Smooth muscle cell (in vitro differentiated cells): ENCODE measurements around the gene DIMT1. TPM values are rescaled to one million over a fixed set of nuclear protein-coding genes. Genes with fewer than 3 reads are reported as not detected.

Experiments used
- DNase-seq: peaks from one replicate; lab custom pipeline; 2025; ENCODE audit not compliant: unreplicated experiment; lab: John Stamatoyannopoulos, UW
- H2AFZ ChIP-seq: fragments of 200-600 bp; sonication (generic); 2 replicates; pipeline ENCODE4 v1.6.0; 2016; ENCODE audit warnings: antibody characterized with exemption, low read depth, mild to moderate bottlenecking
- H3F3A ChIP-seq: fragments of 200-600 bp; sonication (generic); 2 replicates; pipeline ENCODE4 v1.6.0; 2017; ENCODE audit warnings: antibody characterized with exemption, low read depth
- H3K27ac ChIP-seq: fragments of 200-600 bp; sonication (generic); 2 replicates; pipeline ENCODE4 v1.5.1; 2016; ENCODE audit warnings: low read depth, mild to moderate bottlenecking
- H3K27me3 ChIP-seq: fragments of 200-600 bp; sonication (generic); 2 replicates; pipeline ENCODE4 v1.6.1; 2016; ENCODE audit warnings: low read depth, mild to moderate bottlenecking
- H3K36me3 ChIP-seq: fragments of 200-600 bp; sonication (generic); 2 replicates; pipeline ENCODE4 v1.5.1; 2016; ENCODE audit warnings: low read depth
- H3K4me1 ChIP-seq: fragments of 200-600 bp; sonication (generic); 2 replicates; pipeline ENCODE4 v1.5.1; 2016; ENCODE audit warnings: low read depth
- H3K4me2 ChIP-seq: fragments of 200-600 bp; sonication (generic); 2 replicates; pipeline ENCODE4 v1.6.0; 2016; ENCODE audit warnings: mild to moderate bottlenecking
- H3K4me3 ChIP-seq: fragments of 200-600 bp; sonication (generic); 2 replicates; pipeline ENCODE4 v1.5.1; 2016; ENCODE audit warnings: mild to moderate bottlenecking
- H3K79me2 ChIP-seq: fragments of 200-600 bp; sonication (generic); 2 replicates; pipeline ENCODE4 v1.6.0; 2016; ENCODE audit warnings: low read depth, mild to moderate bottlenecking
- H3K9ac ChIP-seq: fragments of 200-600 bp; sonication (generic); 2 replicates; pipeline ENCODE4 v1.6.0; 2016; ENCODE audit warnings: low read depth
- H3K9me3 ChIP-seq: fragments of 200-600 bp; sonication (generic); replicated peaks from 2 replicates; pipeline ENCODE4 v1.5.1; 2016; ENCODE audit warnings: low read depth
- H4K20me1 ChIP-seq: fragments of 200-600 bp; sonication (generic); 2 replicates; pipeline ENCODE4 v1.6.0; 2016; ENCODE audit warnings: low read depth
- CTCF ChIP-seq: fragments of 200-600 bp; sonication (generic); IDR thresholded peaks from 2 replicates; pipeline ENCODE4 v1.5.1; 2017; ENCODE audit warnings: borderline replicate concordance, mild to moderate bottlenecking, antibody characterized with exemption; ENCODE audit not compliant: insufficient read depth, poor library complexity, severe bottlenecking
- WGBS: methylation state at CpG from one replicate; pipeline ENCODE4 v1.1.7; 2016; ENCODE audit warnings: low lambda C conversion rate; 5-methylcytosine and 5-hydroxymethylcytosine counted together
- polyA plus RNA-seq: library from polyadenylated mRNA; unstranded; fragments of >200 nt; fragmentation: Nextera tagmentation; extraction: Ambion mirVana; gene quantifications from 2 replicates; pipeline ENCODE4 v1.2.1, GENCODE V29; 2016
- total RNA-seq: library from RNA; depleted of rRNA; stranded (reverse); fragments of >200 nt; gene quantifications from 2 replicates; pipeline ENCODE4 v1.2.3, GENCODE V29; 2014

DIMT1 gene
- total and polyA plus RNA-seq, 2 experiments from 2014 or later = 27.8 to 29.2 TPM

- Histone ChIP-seq H3K79me2 (peaks cover 92% of the 10 kb centered on the region), H3K27me3 (no peaks in the 10 kb centered on the region), H3K9me3 (no peaks in the 10 kb centered on the region), H3K4me2 (no peak overlapping the region), H3K4me3 (no peak overlapping the region), H3K36me3 (no peaks in the 10 kb centered on the region), H2AFZ (no peak overlapping the region), H3K9ac (no peak overlapping the region), H3K27ac (no peak overlapping the region), H3F3A (no peaks in the 10 kb centered on the region), H3K4me1 (no peaks in the 10 kb centered on the region), H4K20me1 (peaks cover 85% of the 10 kb centered on the region)
- DNase-seq = no peak
- no peak for TF ChIP-seq CTCF
- 100% methylated on average over 2 of the region's 2 CpGs for WGBS
These were observed 61.2 kb downstream of the DIMT1 start for GRCh38 chr5:62342476-62342837.

GRCh38 chr5:62341783-62342475 is 61.8 kb downstream of the DIMT1 start:
- peaks cover 94% of the 10 kb centered on the region for H3K79me2 ChIP-seq
- H3K9me3 ChIP-seq = no peaks in the 10 kb centered on the region
- no peak overlapping the region for H3K27ac ChIP-seq
- H3K4me1 ChIP-seq = no peaks in the 10 kb centered on the region
- no peak overlapping the region for H2AFZ ChIP-seq
- H3K9ac ChIP-seq = no peak overlapping the region
- DNase-seq = no peak
- no peak for TF ChIP-seq CTCF
- no peaks in the 10 kb centered on the region for H3F3A ChIP-seq
- H4K20me1 ChIP-seq = peaks cover 88% of the 10 kb centered on the region
- no peaks in the 10 kb centered on the region for H3K36me3 ChIP-seq
- no peak overlapping the region for H3K4me3 ChIP-seq
- WGBS = 96% methylated on average over 4 of the region's 4 CpGs
- H3K4me2 ChIP-seq = no peak overlapping the region
- H3K27me3 ChIP-seq = no peaks in the 10 kb centered on the region

- no peak for DNase-seq
- Histone ChIP-seq H3K9ac (no peak overlapping the region), H3F3A (no peaks in the 10 kb centered on the region), H3K4me1 (no peaks in the 10 kb centered on the region), H4K20me1 (peaks cover 88% of the 10 kb centered on the region), H3K4me2 (no peak overlapping the region), H3K4me3 (no peak overlapping the region), H2AFZ (no peak overlapping the region), H3K36me3 (no peaks in the 10 kb centered on the region), H3K27ac (no peak overlapping the region), H3K79me2 (peaks cover 99% of the 10 kb centered on the region), H3K27me3 (no peaks in the 10 kb centered on the region), H3K9me3 (no peaks in the 10 kb centered on the region)
- 91% methylated on average over 2 of the region's 2 CpGs for WGBS
- TF ChIP-seq CTCF = no peak
These were observed 62.7 kb downstream of the DIMT1 start for GRCh38 chr5:62340979-62341378.

GRCh38 chr5:62340392-62340791 is 63.3 kb downstream of the DIMT1 start:
- Histone ChIP-seq H3K27me3 (no peaks in the 10 kb centered on the region), H3K9me3 (no peaks in the 10 kb centered on the region), H2AFZ (no peak overlapping the region), H3K79me2 (peaks cover 99% of the 10 kb centered on the region), H3K9ac (no peak overlapping the region), H3K27ac (no peak overlapping the region), H3K36me3 (no peaks in the 10 kb centered on the region), H3K4me2 (no peak overlapping the region), H3K4me3 (no peak overlapping the region), H4K20me1 (peaks cover 87% of the 10 kb centered on the region), H3F3A (no peaks in the 10 kb centered on the region), H3K4me1 (no peaks in the 10 kb centered on the region)
- 25% methylated on average over 1 of the region's 1 CpG for WGBS
- peak; percentile 22 for TF ChIP-seq CTCF
- DNase-seq = no peak
